HFFc6 (cell line): ENCODE results near the gene STX12. TPM values are rescaled to one million over a fixed set of nuclear protein-coding genes. Genes with fewer than 3 reads are reported as not detected.

ENCODE experiments used
- DNase-seq: peaks from one replicate; pipeline ENCODE4 v3.0.0-alpha.2; 2018
- H3K27ac Mint-ChIP-seq: 2 replicates; pipeline ENCODE4 v1.8.0; 2020; ENCODE audit warnings: mild to moderate bottlenecking, mixed read lengths
- H3K27me3 Mint-ChIP-seq: 2 replicates; pipeline ENCODE4 v1.8.0; 2021; ENCODE audit warnings: mild to moderate bottlenecking, moderate library complexity, mixed read lengths; ENCODE audit not compliant: insufficient read depth
- H3K36me3 Mint-ChIP-seq: 2 replicates; pipeline ENCODE4 v1.8.0; 2021; ENCODE audit warnings: low read depth, mixed read lengths
- H3K4me1 Mint-ChIP-seq: 2 replicates; pipeline ENCODE4 v1.8.0; 2020; ENCODE audit warnings: low read depth, mixed read lengths
- H3K4me3 Mint-ChIP-seq: 2 replicates; pipeline ENCODE4 v1.8.0; 2020; ENCODE audit warnings: mild to moderate bottlenecking, moderate library complexity, mixed read lengths
- H3K9me3 Mint-ChIP-seq: 2 replicates; pipeline ENCODE4 v1.8.0; 2020; ENCODE audit warnings: mild to moderate bottlenecking, mixed read lengths
- CTCF ChIP-seq: fragments of 200-600 bp; sonication (generic); IDR thresholded peaks from 2 replicates; pipeline ENCODE4 v1.5.0; 2021; ENCODE audit warnings: antibody characterized with exemption, mild to moderate bottlenecking
- long read RNA-seq: library from polyadenylated mRNA; unstranded; transcript quantifications from one replicate; pipeline ENCODE4 v2.0.0, GENCODE V29; 2019
- total RNA-seq, 6 experiments: library from RNA; stranded (reverse); fragmentation: NEBNext Ultra II Directional; extraction: Animal tissue kit (Norgen Biotek cat#: 25700); gene quantifications; 2 replicates in 1 of 6; 3 replicates in 5 of 6; pipeline ENCODE4 v1.2.3, GENCODE V29; 2021

Gene STX12
- total RNA-seq, result 10 to 100 TPM; 38.6 to 58.1 (median 46.2) TPM
- long read RNA-seq, transcript STX12-201 (9 exons, 3,079 nt), result major isoform, 110 of 123 reads
- long read RNA-seq, partial matches to known transcripts, result 4 of 123 reads
- long read RNA-seq, other reads (novel, unspliced or antisense), result 8 of 123 reads

- no peaks in the 10 kb centered on the region; the same call in 1 of the 2 replicates for H3K27me3 Mint-ChIP-seq
- TF ChIP-seq CTCF, result no peak
- peaks cover 8% of the 10 kb centered on the region for H3K36me3 Mint-ChIP-seq
- H3K4me3 Mint-ChIP-seq, result peak within 1 kb of the TSS; percentile 99
- peak within 1 kb of the TSS; percentile 97 for H3K27ac Mint-ChIP-seq
- peak; percentile 99 for DNase-seq
- peaks cover 36% of the 10 kb centered on the region for H3K4me1 Mint-ChIP-seq
- H3K9me3 Mint-ChIP-seq, result no peaks in the 10 kb centered on the region
Measured at GRCh38 chr1:27772932-27773825, at the start of gene STX12. Gene STX12, plus strand, starts transcription at chr1:27773219. Its CDS starts 89 bp downstream, at chr1:27773308.

GRCh38 chr1:27724961-27725373 is 48.1 kb upstream of the STX12 start:
- TF ChIP-seq CTCF, result no peak
- H3K27ac Mint-ChIP-seq, result peak overlapping the region; percentile 99
- H3K4me3 Mint-ChIP-seq, result peak overlapping the region; percentile 87
- H3K4me1 Mint-ChIP-seq, result peaks cover 17% of the 10 kb centered on the region
- no peak for DNase-seq
- peaks cover 4% of the 10 kb centered on the region; the same call in 1 of the 2 replicates for H3K9me3 Mint-ChIP-seq
- no peaks in the 10 kb centered on the region; the same call in 1 of the 2 replicates for H3K36me3 Mint-ChIP-seq
- H3K27me3 Mint-ChIP-seq, result peaks cover 6% of the 10 kb centered on the region

- DNase-seq, result peak; percentile 99
- Mint-ChIP-seq H3K36me3 (no peaks in the 10 kb centered on the region; the same call in 1 of the 2 replicates), H3K4me1 (peaks cover 17% of the 10 kb centered on the region), H3K27ac (peak within 1 kb of the TSS; percentile 99), H3K4me3 (peak within 1 kb of the TSS; percentile 93), H3K9me3 (peaks cover 4% of the 10 kb centered on the region; the same call in 1 of the 2 replicates), H3K27me3 (peaks cover 4% of the 10 kb centered on the region)
- peak; percentile 81 for TF ChIP-seq CTCF
Measured at GRCh38 chr1:27725374-27726172, 47.4 kb upstream of the STX12 start, which contains the start of gene FAM76A. Gene FAM76A, plus strand, starts transcription at chr1:27725961. Its CDS starts 120 bp downstream, at chr1:27726081.

GRCh38 chr1:27726173-27727044 is 46.6 kb upstream of the STX12 start:
- peak overlapping the region; percentile 93 for H3K4me3 Mint-ChIP-seq
- H3K9me3 Mint-ChIP-seq, result peaks cover 4% of the 10 kb centered on the region; the same call in 1 of the 2 replicates
- peaks cover 5% of the 10 kb centered on the region; the same call in 1 of the 2 replicates for H3K36me3 Mint-ChIP-seq
- no peak for TF ChIP-seq CTCF
- peak overlapping the region; percentile 89 for H3K27ac Mint-ChIP-seq
- peaks cover 2% of the 10 kb centered on the region; the same call in 1 of the 2 replicates for H3K27me3 Mint-ChIP-seq
- peak; percentile 23 for DNase-seq
- peaks cover 17% of the 10 kb centered on the region for H3K4me1 Mint-ChIP-seq
